Endothelial cell of umbilical vein (primary cell): ENCODE data around the gene ANO7.

Source experiments
- CTCF ChIP-seq, 2 donors: IDR thresholded peaks; 1 replicate in 1 of 2; 2 replicates in 1 of 2; pipeline ENCODE4 v1.5.1; 2011; ENCODE audit warnings: low read length in 2 of 2, mild to moderate bottlenecking in 2 of 2, moderate library complexity in 2 of 2, control low read depth in 1 of 2, inconsistent platforms in 1 of 2, low read depth in 1 of 2; ENCODE audit not compliant: insufficient read depth in 1 of 2; ENCODE audit errors: extremely low read depth in 1 of 2
- EZH2 ChIP-seq: IDR thresholded peaks from 2 replicates; pipeline ENCODE4 v1.6.1; 2012; ENCODE audit warnings: borderline replicate concordance, low read depth, mild to moderate bottlenecking, moderate library complexity, low read length, inconsistent platforms; ENCODE audit not compliant: severe bottlenecking
- FOS ChIP-seq: IDR thresholded peaks from 2 replicates; pipeline ENCODE4 v1.6.1; 2011; ENCODE audit warnings: mild to moderate bottlenecking, low read length, moderate library complexity, borderline replicate concordance; ENCODE audit not compliant: insufficient read depth
- GATA2 ChIP-seq: IDR thresholded peaks from 2 replicates; pipeline ENCODE4 v1.7.0; 2011; ENCODE audit warnings: low read depth, mild to moderate bottlenecking, moderate library complexity, mixed read lengths, low read length; ENCODE audit not compliant: insufficient read length, insufficient read depth
- JUN ChIP-seq: IDR thresholded peaks from 2 replicates; pipeline ENCODE4 v1.6.1; 2011; ENCODE audit warnings: borderline replicate concordance, low read depth; ENCODE audit not compliant: insufficient read length, insufficient read depth
- MAX ChIP-seq: IDR thresholded peaks from 2 replicates; pipeline ENCODE4 v1.6.1; 2011; ENCODE audit not compliant: insufficient read depth, insufficient read length
- MYC ChIP-seq: IDR thresholded peaks from one replicate; pipeline ENCODE4 v1.6.1; 2011; ENCODE audit warnings: mild to moderate bottlenecking, low read depth, low read length
- POLR2A ChIP-seq: IDR thresholded peaks from 2 replicates; pipeline ENCODE4 v1.6.1; 2012; ENCODE audit warnings: low read depth, mild to moderate bottlenecking, control low read depth, low read length
- POLR2AphosphoS5 ChIP-seq: IDR thresholded peaks from 2 replicates; pipeline ENCODE4 v1.6.1; 2012; ENCODE audit warnings: low read depth, mild to moderate bottlenecking, control low read depth, low read length, moderate library complexity; ENCODE audit not compliant: insufficient read depth

- TF ChIP-seq CTCF (IDR thresholded peaks at IDR 0.05; ENCODE audit: extremely low read depth in 1 of 2, insufficient read depth in 1 of 2, low read depth in 1 of 2, low read length in 2 of 2) (no peak), JUN (no peak), GATA2 (no peak), EZH2 (no peak), MAX (no peak), POLR2A (no peak), MYC (no peak), FOS (no peak), POLR2AphosphoS5 (no peak)
Measured at GRCh38 chr2:241205086-241205485, 16.6 kb downstream of the ANO7 start.
